ENCODE measurements around the gene DRGX. TPM values are rescaled to one million over a fixed set of nuclear protein-coding genes. Genes with fewer than 3 reads are reported as not detected.

The DRGX gene
- total and polyA plus RNA-seq, 2 experiments from 2014 or later = not detected

GRCh38 chr10:49398986-49399385 lies 3.1 kb upstream of the DRGX start:
- DNase-seq (ENCODE audit: low read depth in 1 of 2, low spot score in 1 of 2) = no peak
- H3K27ac ChIP-seq = no peak overlapping the region
- no peaks in the 10 kb centered on the region for H3K9me3 ChIP-seq (ENCODE audit: low read depth)
- no peak overlapping the region for H3K4me3 ChIP-seq
- H3K36me3 ChIP-seq = no peaks in the 10 kb centered on the region
- H3K27me3 ChIP-seq = peaks cover 100% of the 10 kb centered on the region
- no peaks in the 10 kb centered on the region for H3K4me1 ChIP-seq (ENCODE audit: low read depth)
- TF ChIP-seq CTCF (IDR thresholded peaks at IDR 0.05; ENCODE audit: low read depth, low read length) = no peak

- Histone ChIP-seq H3K36me3 (no peaks in the 10 kb centered on the region), H3K27me3 (peaks cover 100% of the 10 kb centered on the region), H3K4me1 (ENCODE audit: low read depth) (no peaks in the 10 kb centered on the region), H3K9me3 (ENCODE audit: low read depth) (no peaks in the 10 kb centered on the region), H3K4me3 (peak overlapping the region; percentile 9), H3K27ac (no peak overlapping the region)
- no peak for TF ChIP-seq CTCF (IDR thresholded peaks at IDR 0.05; ENCODE audit: low read depth, low read length)
- DNase-seq (ENCODE audit: low read depth in 1 of 2, low spot score in 1 of 2) = peak; percentile 52 to 79
These were observed 2.3 kb upstream of the DRGX start for GRCh38 chr10:49398000-49398861.

- peak in 1 of 2 donors; percentile 23 for DNase-seq (ENCODE audit: low read depth in 1 of 2, low spot score in 1 of 2)
- no peaks in the 10 kb centered on the region for H3K36me3 ChIP-seq
- no peak overlapping the region for H3K4me3 ChIP-seq
- H3K27ac ChIP-seq = no peak overlapping the region
- H3K4me1 ChIP-seq (ENCODE audit: low read depth) = no peaks in the 10 kb centered on the region
- no peak for TF ChIP-seq CTCF (IDR thresholded peaks at IDR 0.05; ENCODE audit: low read depth, low read length)
- no peaks in the 10 kb centered on the region for H3K9me3 ChIP-seq (ENCODE audit: low read depth)
- H3K27me3 ChIP-seq = peaks cover 100% of the 10 kb centered on the region
These were observed 1.4 kb upstream of the DRGX start for GRCh38 chr10:49397036-49397999.

- H3K4me1 ChIP-seq (ENCODE audit: low read depth) = no peaks in the 10 kb centered on the region
- no peak overlapping the region for H3K4me3 ChIP-seq
- H3K27me3 ChIP-seq = peaks cover 100% of the 10 kb centered on the region
- H3K9me3 ChIP-seq (ENCODE audit: low read depth) = no peaks in the 10 kb centered on the region
- TF ChIP-seq CTCF (IDR thresholded peaks at IDR 0.05; ENCODE audit: low read depth, low read length) = no peak
- DNase-seq (ENCODE audit: low read depth in 1 of 2, low spot score in 1 of 2) = no peak
- no peak overlapping the region for H3K27ac ChIP-seq
- no peaks in the 10 kb centered on the region for H3K36me3 ChIP-seq
These were observed 744 bp upstream of the DRGX start for GRCh38 chr10:49396666-49396999.

GRCh38 chr10:49394933-49395740 lies 752 bp downstream of the DRGX start:
- H3K9me3 ChIP-seq (ENCODE audit: low read depth) = no peaks in the 10 kb centered on the region
- DNase-seq (ENCODE audit: low read depth in 1 of 2, low spot score in 1 of 2) = peak in 1 of 2 donors; percentile 15
- H3K36me3 ChIP-seq = no peaks in the 10 kb centered on the region
- H3K27ac ChIP-seq = no peak overlapping the region
- H3K4me3 ChIP-seq = no peak overlapping the region
- no peak for TF ChIP-seq CTCF (IDR thresholded peaks at IDR 0.05; ENCODE audit: low read depth, low read length)
- peaks cover 100% of the 10 kb centered on the region for H3K27me3 ChIP-seq
- H3K4me1 ChIP-seq (ENCODE audit: low read depth) = no peaks in the 10 kb centered on the region

Measured in cardiac muscle cell (in vitro differentiated cells and primary cell).